ENCODE measurements around the gene TC2N. TPM values are rescaled to one million over a fixed set of nuclear protein-coding genes. Genes with fewer than 3 reads are reported as not detected.

The TC2N gene
- total and polyA plus RNA-seq, 9 of the 15 experiments (the other 6 are each of a cell fraction or from before 2014, with no cell fraction given) = 2.0 to 12.5 (median 7.3) TPM

DNA sequence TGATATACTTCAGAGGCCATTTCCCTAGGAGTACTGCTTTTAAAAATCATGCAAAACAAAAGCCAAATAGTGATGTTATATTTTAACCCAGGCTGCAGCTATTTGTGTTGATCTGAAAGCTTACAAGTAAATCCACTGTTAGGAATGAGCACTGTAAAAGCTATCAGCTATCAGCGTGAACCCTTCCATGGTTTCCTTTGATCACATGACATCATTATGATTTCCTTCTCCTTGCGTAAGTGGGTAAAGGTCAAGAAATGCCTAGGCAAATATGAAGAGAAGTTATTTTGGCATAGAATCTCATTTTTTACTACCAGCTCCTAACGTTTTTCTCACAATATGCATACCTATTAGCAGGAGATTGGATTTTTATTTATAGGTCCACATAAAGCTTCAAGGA lies 86.9 kb downstream of the TC2N start (continued):
- no peak for TF ChIP-seq REST (IDR thresholded peaks at IDR 0.05; ENCODE audit: borderline replicate concordance)
- TF ChIP-seq REST (CRISPR knock-in tag; IDR thresholded peaks at IDR 0.05; ENCODE audit: low read depth) = no peak
- TF ChIP-seq SRSF1 (IDR thresholded peaks at IDR 0.05; ENCODE audit: low read depth, low read length) = no peak
- TF ChIP-seq, protein P1, sequence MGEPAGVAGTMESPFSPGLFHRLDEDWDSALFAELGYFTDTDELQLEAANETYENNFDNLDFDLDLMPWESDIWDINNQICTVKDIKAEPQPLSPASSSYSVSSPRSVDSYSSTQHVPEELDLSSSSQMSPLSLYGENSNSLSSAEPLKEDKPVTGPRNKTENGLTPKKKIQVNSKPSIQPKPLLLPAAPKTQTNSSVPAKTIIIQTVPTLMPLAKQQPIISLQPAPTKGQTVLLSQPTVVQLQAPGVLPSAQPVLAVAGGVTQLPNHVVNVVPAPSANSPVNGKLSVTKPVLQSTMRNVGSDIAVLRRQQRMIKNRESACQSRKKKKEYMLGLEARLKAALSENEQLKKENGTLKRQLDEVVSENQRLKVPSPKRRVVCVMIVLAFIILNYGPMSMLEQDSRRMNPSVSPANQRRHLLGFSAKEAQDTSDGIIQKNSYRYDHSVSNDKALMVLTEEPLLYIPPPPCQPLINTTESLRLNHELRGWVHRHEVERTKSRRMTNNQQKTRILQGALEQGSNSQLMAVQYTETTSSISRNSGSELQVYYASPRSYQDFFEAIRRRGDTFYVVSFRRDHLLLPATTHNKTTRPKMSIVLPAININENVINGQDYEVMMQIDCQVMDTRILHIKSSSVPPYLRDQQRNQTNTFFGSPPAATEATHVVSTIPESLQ (CRISPR knock-in tag; IDR thresholded peaks at IDR 0.05) = no peak
- TF ChIP-seq, protein P2, sequence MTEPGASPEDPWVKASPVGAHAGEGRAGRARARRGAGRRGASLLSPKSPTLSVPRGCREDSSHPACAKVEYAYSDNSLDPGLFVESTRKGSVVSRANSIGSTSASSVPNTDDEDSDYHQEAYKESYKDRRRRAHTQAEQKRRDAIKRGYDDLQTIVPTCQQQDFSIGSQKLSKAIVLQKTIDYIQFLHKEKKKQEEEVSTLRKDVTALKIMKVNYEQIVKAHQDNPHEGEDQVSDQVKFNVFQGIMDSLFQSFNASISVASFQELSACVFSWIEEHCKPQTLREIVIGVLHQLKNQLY (CRISPR knock-in tag; conservative IDR thresholded peaks at IDR 0.05) = no peak
- no peak for TF ChIP-seq CEBPG (CRISPR knock-in tag; IDR thresholded peaks at IDR 0.05)
- TF ChIP-seq CEBPG (tag; conservative IDR thresholded peaks at IDR 0.05 in 1 of 2, IDR thresholded peaks at IDR 0.05 in 1 of 2) = peak in 1 of 2 experiments; percentile 28; a peak in 1 of 4 replicates
- no peak for TF ChIP-seq CREB3L1 (IDR thresholded peaks at IDR 0.05; ENCODE audit: borderline replicate concordance, low read depth)
- TF ChIP-seq BRF1 (IDR thresholded peaks at IDR 0.05; ENCODE audit: borderline replicate concordance, extremely low read depth, insufficient read length) = no peak
- TF ChIP-seq ZNF408 (CRISPR knock-in tag; IDR thresholded peaks at IDR 0.05; ENCODE audit: low read depth) = no peak
- no peak for TF ChIP-seq ARNT (IDR thresholded peaks at IDR 0.05)
- TF ChIP-seq ZNF224 (CRISPR knock-in tag; IDR thresholded peaks at IDR 0.05) = no peak
